Measurements from ENCODE around the gene PROSER3.

The PROSER3 gene

GRCh38 chr19:35739275-35740107, 18.5 kb upstream of the PROSER3 start:
- no peak for DNase-seq

- no peak for DNase-seq
Observed at GRCh38 chr19:35740108-35740422, 17.9 kb upstream of the PROSER3 start.

- DNase-seq, result peak; percentile 96
Observed at GRCh38 chr19:35740423-35741202, 17.4 kb upstream of the PROSER3 start.

- DNase-seq, result no peak
Observed at GRCh38 chr19:35741203-35741515, 16.8 kb upstream of the PROSER3 start.

- no peak for DNase-seq
Observed at GRCh38 chr19:35742121-35742724, 15.8 kb upstream of the PROSER3 start, which contains the start of gene IGFLR1. TSS of gene IGFLR1 (minus strand) at chr19:35742452. CDS start at chr19:35741180, 1,272 bp downstream.

- DNase-seq, result no peak
Observed at GRCh38 chr19:35743640-35744429, 14.1 kb upstream of the PROSER3 start.

GRCh38 chr19:35744430-35745327, 13.3 kb upstream of the PROSER3 start:
- DNase-seq, result peak; percentile 97

- peak; percentile 99 for DNase-seq
Observed at GRCh38 chr19:35745328-35746086, 12.5 kb upstream of the PROSER3 start, which contains the start of the genes PSENEN and U2AF1L4. TSS of gene PSENEN (plus strand) at chr19:35745651. CDS start at chr19:35745931, 280 bp downstream. TSS of gene U2AF1L4 (minus strand) at chr19:35745418. CDS start at chr19:35745391, 27 bp downstream.

- no peak for DNase-seq
Observed at GRCh38 chr19:35746087-35746462, 11.9 kb upstream of the PROSER3 start.

GRCh38 chr19:35746531-35746930, 11.4 kb upstream of the PROSER3 start:
- no peak for DNase-seq

GRCh38 chr19:35748106-35749020, 9.6 kb upstream of the PROSER3 start, which contains the start of gene LIN37:
TSS of gene LIN37 (plus strand) at chr19:35748576. CDS start at chr19:35748725, 149 bp downstream.
- peak; percentile 99 for DNase-seq

GRCh38 chr19:35750167-35750566, 7.8 kb upstream of the PROSER3 start:
- DNase-seq, result no peak

- DNase-seq, result no peak
Observed at GRCh38 chr19:35751839-35752745, 5.9 kb upstream of the PROSER3 start.

GRCh38 chr19:35752746-35753350, 5.1 kb upstream of the PROSER3 start:
- DNase-seq, result no peak

GRCh38 chr19:35753634-35754369, 4.2 kb upstream of the PROSER3 start:
- DNase-seq, result no peak

GRCh38 chr19:35754370-35755130, 3.4 kb upstream of the PROSER3 start:
- DNase-seq, result no peak

GRCh38 chr19:35755131-35755549, 2.8 kb upstream of the PROSER3 start:
- DNase-seq, result no peak

Data from fibroblast of skin of right biceps (primary cell).